HG03066 (cell line): Measurements from ENCODE around the gene SEMA6C.
"Not testable (repeated sequence)": the region's sequence is repeated elsewhere in the genome, so short reads cannot be mapped to it uniquely, and the experiment has no call there.

ENCODE experiments used
- ATAC-seq: cut with Tn5 transposase; IDR thresholded peaks from one replicate; pipeline ENCODE4 v1.9.1; 2021; ENCODE audit warnings: low read depth; ENCODE audit not compliant: unreplicated experiment

The SEMA6C gene

GRCh38 chr1:151131701-151132334 is 14.6 kb downstream of the SEMA6C start:
- ATAC-seq = no peak

GRCh38 chr1:151130987-151131586 is 15.3 kb downstream of the SEMA6C start:
- no peak for ATAC-seq

- no peak for ATAC-seq
Measured at GRCh38 chr1:151128800-151129199, 17.6 kb downstream of the SEMA6C start.

GRCh38 chr1:151124763-151125403 is 21.5 kb downstream of the SEMA6C start:
- no peak for ATAC-seq

GRCh38 chr1:151113877-151114276 is 32.6 kb downstream of the SEMA6C start:
- ATAC-seq = no peak

- no peak for ATAC-seq
Measured at GRCh38 chr1:151108331-151108730, 38.1 kb downstream of the SEMA6C start.

GRCh38 chr1:151106894-151107293 is 39.5 kb downstream of the SEMA6C start:
- ATAC-seq = no peak

GRCh38 chr1:151104630-151105029 is 41.8 kb downstream of the SEMA6C start:
- no peak for ATAC-seq

- no peak for ATAC-seq
Measured at GRCh38 chr1:151098126-151098525, 48.3 kb downstream of the SEMA6C start.

GRCh38 chr1:151097426-151097825 is 49.0 kb downstream of the SEMA6C start:
- ATAC-seq = not testable (repeated sequence)

GRCh38 chr1:151085953-151086559 is 60.4 kb downstream of the SEMA6C start:
- ATAC-seq = no peak
